ENCODE results near the gene CCDC178.
"Not testable (repeated sequence)": the region's sequence is repeated elsewhere in the genome, so short reads cannot be mapped to it uniquely, and the experiment has no call there.

Gene CCDC178

DNA sequence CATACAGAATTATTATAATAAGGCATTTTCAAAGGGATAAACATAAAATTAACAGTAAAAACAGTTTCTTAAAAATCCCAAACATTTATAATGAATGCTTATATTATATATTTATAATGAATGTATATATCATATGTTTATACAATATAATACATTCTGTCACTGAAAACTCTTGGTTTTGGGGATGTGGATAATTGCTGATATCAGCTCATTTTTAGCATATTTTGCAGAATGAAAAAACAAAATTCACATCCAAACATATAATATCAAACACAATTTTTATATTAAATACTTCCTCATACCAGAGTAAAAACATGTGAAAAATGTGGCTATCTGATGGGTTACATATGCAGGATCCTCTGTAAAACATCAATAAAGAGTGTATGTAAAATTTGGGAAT is 465.0 kb downstream of the CCDC178 start:
- no peak for DNase-seq

- DNase-seq, result no peak
Measured at GRCh38 chr18:32975163-32975436, 465.4 kb downstream of the CCDC178 start.

DNA sequence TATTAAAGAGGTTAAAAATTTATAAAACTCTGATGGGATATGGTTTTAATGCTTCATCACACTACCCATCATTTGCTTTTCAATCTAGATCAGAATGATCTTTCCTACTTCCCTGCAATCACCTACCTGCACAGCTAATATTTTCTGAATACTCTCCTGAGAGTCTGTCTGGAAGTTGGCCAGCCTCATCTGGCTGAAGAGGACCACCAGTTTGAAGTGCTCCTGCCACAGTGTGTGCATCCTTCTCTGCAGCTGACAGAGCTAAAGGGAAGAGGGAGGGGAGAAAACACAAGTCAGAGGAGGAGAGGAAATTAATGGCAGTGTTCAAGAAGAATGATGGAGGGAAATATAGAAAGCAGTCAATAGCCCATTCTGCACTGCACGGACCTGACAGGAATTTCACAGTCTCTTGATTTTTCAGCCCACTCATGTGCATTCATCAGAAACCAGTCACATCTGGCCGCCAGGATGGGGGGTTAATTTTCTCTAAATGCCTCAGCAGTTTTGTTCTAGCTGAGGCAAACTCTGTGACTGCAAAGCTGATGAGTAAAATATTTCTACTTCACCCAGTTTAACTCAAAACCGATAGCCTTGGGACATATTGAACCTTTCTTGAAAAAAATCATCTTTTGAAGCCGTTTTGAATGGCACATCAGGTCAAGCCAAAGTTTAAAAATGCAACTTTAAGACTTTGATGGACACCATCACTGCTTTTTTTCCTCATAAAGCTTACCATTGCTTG is 465.9 kb downstream of the CCDC178 start:
- DNase-seq, result no peak

DNA sequence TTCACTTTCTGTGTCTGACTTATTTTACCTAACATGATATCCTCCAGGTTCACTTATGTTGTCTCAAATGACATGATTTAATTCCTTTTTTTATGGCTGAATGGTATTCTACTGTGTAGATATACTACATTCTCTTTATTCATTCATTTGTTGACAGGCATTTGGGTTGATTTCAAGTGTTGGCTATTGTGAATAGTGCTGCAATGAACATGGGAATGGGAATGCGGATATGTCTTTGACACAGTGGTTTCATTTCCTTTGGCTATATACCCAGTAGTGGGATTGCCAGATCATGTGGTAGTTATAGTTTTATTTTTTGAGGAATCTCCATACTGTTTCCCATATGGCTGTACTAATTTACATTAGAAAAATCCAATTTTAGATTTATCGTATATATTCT is 472.3 kb downstream of the CCDC178 start:
- DNase-seq, result no peak

DNA sequence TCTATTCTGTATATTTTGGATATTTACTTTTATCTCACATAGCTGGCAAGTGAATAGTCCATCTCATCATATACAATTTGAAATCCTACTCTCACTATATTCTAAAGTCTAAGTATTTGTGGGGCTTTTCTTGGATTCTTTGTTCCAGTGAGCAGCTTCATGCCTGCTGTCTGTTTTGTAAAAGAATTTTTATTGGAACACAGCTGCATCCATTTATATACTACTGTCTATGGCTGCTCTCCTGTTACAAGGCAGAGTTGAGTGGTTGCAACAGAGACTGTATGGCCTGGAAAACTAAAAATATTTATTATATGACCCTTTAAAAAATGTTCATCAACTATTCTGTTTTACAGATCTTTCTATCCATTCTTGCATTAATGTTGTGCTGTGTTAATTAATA is 474.4 kb downstream of the CCDC178 start:
- DNase-seq, result no peak

DNA sequence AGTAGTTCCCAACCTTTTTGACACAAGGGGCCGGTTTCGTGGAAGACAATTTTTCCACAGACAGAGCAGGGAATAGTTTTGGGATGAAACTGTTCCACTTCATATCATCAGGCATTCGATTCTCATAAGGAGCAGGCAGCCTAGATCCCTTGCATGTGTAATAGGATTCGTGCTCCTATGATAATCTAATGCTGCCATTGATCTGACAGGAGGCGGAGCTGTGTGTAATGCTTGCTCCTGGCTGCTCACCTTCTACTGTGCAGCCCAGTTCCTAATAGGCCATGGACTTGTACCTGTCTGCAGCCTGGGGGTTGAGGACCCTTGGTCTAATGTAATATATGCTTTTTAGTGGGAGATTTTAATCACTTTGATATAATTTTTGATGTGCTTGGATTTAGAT is 479.0 kb downstream of the CCDC178 start:
- no peak for DNase-seq

DNA sequence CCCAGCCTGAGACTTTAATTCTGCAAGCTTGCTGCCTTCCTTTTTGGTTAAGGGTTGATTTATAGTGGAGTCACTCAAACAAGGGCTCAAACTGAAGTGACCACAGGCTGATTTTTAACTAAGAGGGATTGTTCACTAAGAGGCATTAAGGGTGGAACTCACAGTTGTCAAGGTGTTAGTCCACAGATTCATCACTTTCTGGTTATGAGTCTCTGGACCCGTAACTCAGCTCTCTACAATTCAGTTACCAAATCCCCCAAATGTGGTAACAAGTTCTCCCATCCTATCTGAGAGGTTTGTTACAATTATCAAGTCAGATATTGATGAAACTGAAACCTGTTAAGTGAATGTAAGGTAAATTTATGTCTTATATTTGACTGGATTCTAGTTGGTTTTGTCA is 481.8 kb downstream of the CCDC178 start:
- no peak for DNase-seq

- no peak for DNase-seq
Measured at GRCh38 chr18:32956591-32957315, 483.8 kb downstream of the CCDC178 start.

DNA sequence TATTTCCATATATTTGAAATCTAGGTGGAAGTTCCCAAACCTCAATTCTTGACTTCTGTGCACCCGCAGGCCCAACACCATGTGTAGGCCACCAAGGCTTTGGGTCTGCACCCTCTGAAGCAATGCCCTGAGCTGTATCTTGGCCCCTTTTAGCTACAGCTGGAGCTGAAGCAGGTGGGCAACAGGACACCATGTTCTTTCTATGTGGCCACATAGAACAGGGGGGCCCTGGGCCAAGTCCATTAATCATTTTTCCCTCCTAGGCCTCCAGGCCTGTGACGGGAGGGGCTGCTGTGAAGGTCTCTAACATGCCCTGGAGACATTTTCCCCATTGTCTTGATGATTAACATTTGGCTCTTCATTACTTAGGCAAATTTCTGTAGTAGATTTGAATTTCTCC is 488.2 kb downstream of the CCDC178 start:
- DNase-seq, result not testable (repeated sequence)

- no peak for DNase-seq
Measured at GRCh38 chr18:32937597-32937996, 502.9 kb downstream of the CCDC178 start.

DNA sequence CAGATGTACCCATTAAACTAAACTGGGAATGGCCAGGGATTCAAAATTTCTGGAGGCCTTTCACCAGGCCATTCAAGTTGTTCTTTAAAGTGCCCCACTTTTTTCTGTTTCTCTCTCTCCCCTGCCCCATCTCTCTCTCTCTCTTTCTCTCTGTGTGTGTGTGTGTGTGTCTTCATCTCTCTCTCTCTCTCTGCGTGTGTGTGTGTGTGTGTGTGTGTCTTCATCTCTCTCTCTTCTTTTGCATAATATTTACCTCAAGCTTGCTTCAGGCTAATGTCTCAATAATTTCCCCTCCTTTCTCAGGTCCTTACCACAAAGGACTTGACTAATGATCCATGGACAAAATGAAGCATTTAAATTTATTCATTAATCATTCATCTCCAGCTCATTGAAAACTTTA is 503.5 kb downstream of the CCDC178 start:
- DNase-seq, result no peak

DNA sequence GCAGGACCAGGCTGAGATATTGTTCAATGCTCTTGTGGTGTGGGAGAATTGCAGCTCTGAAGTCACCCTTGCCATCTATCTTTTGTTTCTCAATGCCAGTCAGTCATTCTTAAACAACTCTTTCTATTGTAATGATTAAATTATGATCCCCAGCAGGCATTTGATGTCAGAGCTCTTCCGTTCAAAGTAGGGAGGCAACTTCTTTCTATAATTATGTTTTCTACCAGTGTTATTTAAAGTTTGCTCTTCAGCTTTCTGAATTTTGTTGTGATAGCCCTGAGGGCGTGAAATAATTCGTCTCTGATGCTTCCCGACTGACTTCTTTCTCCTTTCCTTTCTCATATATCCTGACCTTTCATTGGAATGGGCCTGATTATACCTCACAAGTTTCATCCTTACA is 506.3 kb downstream of the CCDC178 start:
- DNase-seq, result no peak

DNA sequence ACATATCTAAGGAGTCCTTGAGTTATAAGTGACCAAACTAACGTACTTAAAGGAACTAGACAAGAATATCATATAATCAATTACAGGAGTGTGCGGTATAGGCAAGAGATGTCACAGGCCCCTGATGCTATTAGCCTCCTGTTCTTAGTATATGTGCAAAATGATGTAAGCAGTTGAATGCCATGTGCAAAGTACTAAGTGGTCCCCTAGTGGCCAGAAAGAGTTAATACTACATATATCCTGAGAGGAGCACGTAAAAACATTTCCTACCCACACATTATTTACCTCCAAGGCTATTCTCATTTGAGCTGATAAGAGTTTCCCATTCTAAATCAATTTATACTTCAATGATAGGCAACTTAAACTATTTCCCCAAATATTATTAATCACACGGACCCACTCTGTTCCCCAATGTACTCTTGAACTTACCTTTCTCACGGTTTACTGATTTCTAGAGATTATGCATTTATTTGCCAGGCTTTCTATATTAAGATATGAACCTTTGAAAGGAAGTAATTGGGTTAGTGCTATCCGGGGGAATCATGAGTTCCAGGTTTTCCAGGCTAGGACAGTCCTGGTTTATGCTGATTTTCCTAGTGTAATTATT is 509.7 kb downstream of the CCDC178 start:
- DNase-seq, result no peak

GRCh38 chr18:32929213-32929612 is 511.3 kb downstream of the CCDC178 start:
- DNase-seq, result no peak

GRCh38 chr18:32922951-32923430 is 517.5 kb downstream of the CCDC178 start:
- no peak for DNase-seq

DNA sequence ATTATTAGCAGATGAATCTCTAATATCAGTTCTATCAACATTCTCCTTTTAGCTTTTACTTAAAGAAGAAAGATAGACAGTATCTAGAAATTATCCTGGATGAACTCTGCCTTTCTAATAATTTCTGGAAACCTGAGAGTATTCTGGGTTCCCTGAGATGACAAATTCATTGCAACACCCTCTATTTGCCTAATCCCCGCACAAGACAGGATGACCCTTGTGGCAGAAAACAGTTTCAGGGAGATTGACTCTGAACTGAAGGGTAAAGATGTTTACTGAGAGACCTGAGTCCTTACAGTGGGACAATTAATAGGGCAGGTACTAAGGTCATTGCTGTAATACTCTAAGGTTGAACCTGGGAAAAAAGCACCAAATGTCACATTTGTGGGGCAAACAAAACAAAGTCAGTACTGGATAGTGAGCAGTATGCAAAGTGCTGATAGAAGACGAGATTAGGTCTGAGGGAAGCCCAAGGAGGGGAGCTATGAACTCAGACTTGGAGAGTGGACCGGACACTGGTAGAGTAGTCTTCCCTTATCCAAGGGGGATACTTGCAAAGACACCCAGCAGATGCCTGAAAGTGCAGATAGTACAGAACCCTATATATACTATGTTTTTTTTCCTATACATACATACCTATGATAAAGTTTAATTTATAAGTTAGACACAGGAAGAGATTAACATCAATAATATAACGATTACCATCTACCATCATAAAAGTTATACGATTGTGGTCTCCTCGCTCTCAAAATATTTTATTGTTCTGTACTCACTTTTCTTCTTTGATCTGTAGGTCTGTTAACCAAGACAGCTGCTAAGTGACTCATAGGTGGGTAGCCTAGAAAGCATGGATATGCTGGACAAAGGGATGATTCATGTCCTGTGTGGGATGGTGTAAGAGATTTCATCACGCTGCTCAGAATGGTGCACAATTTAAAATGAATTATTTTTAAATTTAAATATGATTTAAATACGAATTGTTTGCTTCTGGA is 519.4 kb downstream of the CCDC178 start:
- no peak for DNase-seq

GRCh38 chr18:32919799-32920198 is 520.7 kb downstream of the CCDC178 start:
- peak in 1 of 2 donors; percentile 56 for DNase-seq

- DNase-seq, result no peak
Measured at GRCh38 chr18:32918692-32919250, 521.8 kb downstream of the CCDC178 start.

GRCh38 chr18:32915516-32915915 is 525.0 kb downstream of the CCDC178 start:
- DNase-seq, result no peak

GRCh38 chr18:32911660-32912284 is 528.7 kb downstream of the CCDC178 start:
- DNase-seq, result no peak

- DNase-seq, result no peak
Measured at GRCh38 chr18:32910694-32911296, 529.7 kb downstream of the CCDC178 start.
